Measurements from ENCODE around the gene BPNT1. TPM values are rescaled to one million over a fixed set of nuclear protein-coding genes. Genes with fewer than 3 reads are reported as not detected.

The BPNT1 gene
- total and polyA plus RNA-seq, 3 donors from 2014 or later, result 22.0 to 28.7 (median 23.1) TPM

- Histone ChIP-seq H3K27me3 (no peaks in the 10 kb centered on the region), H3K27ac (no peak overlapping the region), H3K36me3 (ENCODE audit: low read depth, missing control alignments) (no peaks in the 10 kb centered on the region), H3K9me3 (no peaks in the 10 kb centered on the region), H3K4me1 (no peaks in the 10 kb centered on the region), H3K4me3 (no peak overlapping the region)
- WGBS, 2 donors, result 96 to 98% methylated on average over 3 of the region's 3 CpGs
- DNase-seq, result no peak
- intact Hi-C loops (cut with DNase I; ENCODE audit: low total_unique reads), result no loop called here
- TF ChIP-seq CTCF (IDR thresholded peaks at IDR 0.05) (no peak), POLR2A (IDR thresholded peaks at IDR 0.05) (no peak)
Observed at GRCh38 chr1:220077887-220078286, 11.7 kb downstream of the BPNT1 start.

GRCh38 chr1:220076861-220077762, 12.5 kb downstream of the BPNT1 start:
- TF ChIP-seq CTCF (IDR thresholded peaks at IDR 0.05) (no peak), POLR2A (IDR thresholded peaks at IDR 0.05) (no peak)
- Histone ChIP-seq H3K36me3 (ENCODE audit: low read depth, missing control alignments) (no peaks in the 10 kb centered on the region), H3K27ac (no peak overlapping the region), H3K27me3 (no peaks in the 10 kb centered on the region), H3K9me3 (no peaks in the 10 kb centered on the region), H3K4me3 (no peak overlapping the region), H3K4me1 (no peaks in the 10 kb centered on the region)
- 93% methylated on average over 4 of the region's 4 CpGs for WGBS, 2 donors
- no peak for DNase-seq
- intact Hi-C loops (cut with DNase I; ENCODE audit: low total_unique reads), result no loop called here

- no peak for TF ChIP-seq CTCF (IDR thresholded peaks at IDR 0.05)
- no peak for TF ChIP-seq POLR2A (IDR thresholded peaks at IDR 0.05)
- Histone ChIP-seq H3K4me1 (no peaks in the 10 kb centered on the region), H3K27me3 (no peaks in the 10 kb centered on the region), H3K4me3 (no peak overlapping the region), H3K9me3 (no peaks in the 10 kb centered on the region), H3K27ac (no peak overlapping the region), H3K36me3 (ENCODE audit: low read depth, missing control alignments) (no peaks in the 10 kb centered on the region)
- 93 to 96% methylated on average over 3 of the region's 3 CpGs for WGBS, 2 donors
- no peak for DNase-seq
- intact Hi-C loops (cut with DNase I; ENCODE audit: low total_unique reads), result no loop called here
Observed at GRCh38 chr1:220067269-220068204, 22.1 kb downstream of the BPNT1 start.

- H3K36me3 ChIP-seq (ENCODE audit: low read depth, missing control alignments), result no peaks in the 10 kb centered on the region
- WGBS, 2 donors, result 91 to 95% methylated on average over 6 of the region's 6 CpGs
Observed at GRCh38 chr1:220062629-220063028, 27.0 kb downstream of the BPNT1 start.

More at GRCh38 chr1:220062629-220063028, 27.0 kb downstream of the BPNT1 start:
- Histone ChIP-seq H3K27ac (no peak overlapping the region), H3K4me1 (no peaks in the 10 kb centered on the region), H3K27me3 (no peaks in the 10 kb centered on the region), H3K9me3 (no peaks in the 10 kb centered on the region), H3K4me3 (no peak overlapping the region)
- no peak for DNase-seq
- no peak for TF ChIP-seq POLR2A (IDR thresholded peaks at IDR 0.05)
- TF ChIP-seq CTCF (IDR thresholded peaks at IDR 0.05), result no peak
- intact Hi-C loops (cut with DNase I; ENCODE audit: low total_unique reads), result no loop called here
